Mesendoderm (in vitro differentiated cells): ENCODE measurements around the gene TMEM181.

Experiments used
- DNase-seq: peaks from one replicate; pipeline ENCODE4 v3.0.0; 2013
- H2AK5ac ChIP-seq: 2 replicates; pipeline ENCODE4 v1.6.1; 2013; ENCODE audit warnings: low read length, inconsistent platforms
- H2BK120ac ChIP-seq: 2 replicates; pipeline ENCODE4 v1.6.1; 2013; ENCODE audit warnings: low read depth, mild to moderate bottlenecking, low read length, moderate library complexity, mixed read lengths
- H2BK15ac ChIP-seq: replicated peaks from 2 replicates; pipeline ENCODE4 v1.6.1; 2013; ENCODE audit warnings: low read depth, mild to moderate bottlenecking, moderate library complexity
- H2BK5ac ChIP-seq: 2 replicates; pipeline ENCODE4 v1.6.1; 2013; ENCODE audit warnings: low read length, inconsistent platforms
- H3K18ac ChIP-seq: 2 replicates; pipeline ENCODE4 v1.6.1; 2013; ENCODE audit warnings: mild to moderate bottlenecking, low read length, mixed read lengths
- H3K23ac ChIP-seq: one replicate; pipeline ENCODE4 v1.6.1; 2013; ENCODE audit warnings: low read length
- H3K27ac ChIP-seq: 2 replicates; pipeline ENCODE4 v1.5.1; 2013; ENCODE audit warnings: low read depth, mild to moderate bottlenecking, inconsistent platforms, low read length, moderate library complexity
- H3K27me3 ChIP-seq: 2 replicates; pipeline ENCODE4 v1.6.1; 2013; ENCODE audit warnings: low read length, control low read depth, mild to moderate bottlenecking, inconsistent platforms; ENCODE audit not compliant: insufficient read depth, poor library complexity
- H3K36me3 ChIP-seq: 2 replicates; pipeline ENCODE4 v1.6.1; 2013; ENCODE audit warnings: low read length, inconsistent platforms; ENCODE audit not compliant: control insufficient read depth, insufficient read depth
- H3K4ac ChIP-seq: one replicate; pipeline ENCODE4 v1.6.1; 2013; ENCODE audit warnings: low read depth, mild to moderate bottlenecking, low read length, moderate library complexity
- H3K4me1 ChIP-seq: 2 replicates; pipeline ENCODE4 v1.6.1; 2013; ENCODE audit warnings: low read depth, low read length, inconsistent platforms; ENCODE audit not compliant: control insufficient read depth
- H3K4me2 ChIP-seq: 2 replicates; pipeline ENCODE4 v1.6.1; 2013; ENCODE audit warnings: low read length
- H3K4me3 ChIP-seq: 2 replicates; pipeline ENCODE4 v1.5.1; 2013; ENCODE audit warnings: mild to moderate bottlenecking, low read length
- H3K56ac ChIP-seq: one replicate; pipeline ENCODE4 v1.6.1; 2013; ENCODE audit warnings: low read length
- H3K79me1 ChIP-seq: 2 replicates; pipeline ENCODE4 v1.6.1; 2013; ENCODE audit warnings: low read length, inconsistent platforms
- H3K79me2 ChIP-seq: 2 replicates; pipeline ENCODE4 v1.6.1; 2013; ENCODE audit warnings: mild to moderate bottlenecking, low read length; ENCODE audit not compliant: control insufficient read depth, insufficient read depth
- H3K9ac ChIP-seq: 2 replicates; pipeline ENCODE4 v1.6.1; 2013; ENCODE audit warnings: low read length, inconsistent platforms
- H4K5ac ChIP-seq: one replicate; pipeline ENCODE4 v1.6.1; 2013; ENCODE audit warnings: low read length
- H4K8ac ChIP-seq: one replicate; pipeline ENCODE4 v1.6.1; 2013; ENCODE audit warnings: low read depth, mild to moderate bottlenecking, control low read depth, low read length, moderate library complexity
- WGBS: extraction: QIAGEN DNeasy Blood & Tissue Kit; methylation state at CpG from one replicate; pipeline ENCODE4 v1.1.7; 2013; ENCODE audit warnings: low lambda C conversion rate, missing lambda C conversion rate; ENCODE audit not compliant: insufficient coverage; ENCODE audit errors: extremely low coverage; 5-methylcytosine and 5-hydroxymethylcytosine counted together

TMEM181 gene

DNA sequence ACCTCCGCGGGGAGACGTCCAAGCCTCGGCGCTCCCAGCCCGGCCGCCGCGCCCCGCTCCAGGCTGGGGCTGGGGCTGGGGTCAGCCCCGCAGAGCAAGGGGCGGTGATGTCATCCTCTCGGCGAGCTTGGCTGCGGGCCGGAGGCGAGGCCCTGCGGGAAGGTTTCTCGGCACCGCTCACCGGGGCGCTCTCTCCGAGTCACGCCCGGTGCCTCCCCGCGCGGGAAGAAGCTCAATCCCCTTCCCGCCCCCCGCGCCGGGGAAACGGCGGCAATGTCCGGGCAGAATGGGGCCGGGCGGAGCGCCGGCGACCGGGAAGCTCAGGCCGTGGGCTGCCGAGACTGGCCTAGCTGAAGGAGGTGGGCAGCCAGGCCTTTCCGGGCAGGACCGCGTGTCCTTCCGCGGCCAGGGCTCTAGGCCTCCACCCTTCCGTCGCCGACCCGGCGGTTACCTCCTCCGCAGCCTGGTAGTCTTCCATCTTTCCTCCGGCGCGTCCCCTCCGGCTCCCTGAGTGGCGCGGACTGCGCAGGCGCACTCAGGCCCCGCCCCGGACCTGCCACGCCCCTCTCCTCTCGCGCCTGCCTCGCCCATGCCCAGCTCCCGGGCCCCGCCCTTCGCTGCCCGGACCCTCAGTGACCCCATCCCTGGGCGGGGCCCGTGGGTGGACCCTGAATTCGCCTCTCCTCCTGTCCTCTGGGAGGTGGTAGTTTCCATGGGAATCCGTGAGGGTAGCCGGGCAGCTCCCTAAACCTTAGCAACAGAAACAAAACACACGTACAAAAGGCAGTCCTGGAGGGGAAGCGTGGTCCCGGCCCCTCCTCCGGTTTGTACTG is 84.6 kb downstream of the TMEM181 start, which contains the start of gene DYNLT1:
Gene DYNLT1 (minus strand): TSS at position 513 of the 833 bp plus-strand sequence. CDS start 35 bp downstream, at position 478.
- H4K5ac ChIP-seq: no peak within 1 kb of the TSS
- no peaks in the 10 kb centered on the region for H3K36me3 ChIP-seq
- peak within 1 kb of the TSS; percentile 97 for H3K23ac ChIP-seq
- peak within 1 kb of the TSS; percentile 63 for H3K27ac ChIP-seq
- peak; percentile 95 for DNase-seq
- no peak within 1 kb of the TSS for H4K8ac ChIP-seq
- peaks cover 12% of the 10 kb centered on the region for H3K79me2 ChIP-seq
- H2BK120ac ChIP-seq: no peak within 1 kb of the TSS
- H2AK5ac ChIP-seq: peak within 1 kb of the TSS; percentile 46
- H3K4ac ChIP-seq: peak within 1 kb of the TSS; percentile 75
- peak within 1 kb of the TSS; percentile 99 for H3K56ac ChIP-seq
- peak within 1 kb of the TSS; percentile 82 for H3K4me2 ChIP-seq
- H2BK15ac ChIP-seq: no peak within 1 kb of the TSS
- peak within 1 kb of the TSS; percentile 84 for H3K4me3 ChIP-seq
- H3K4me1 ChIP-seq: no peaks in the 10 kb centered on the region
- peak within 1 kb of the TSS; percentile 94 for H3K9ac ChIP-seq
- no peak within 1 kb of the TSS for H2BK5ac ChIP-seq
- no peaks in the 10 kb centered on the region for H3K27me3 ChIP-seq
- WGBS: no CpG with 5 or more reads among the region's 81 CpGs
- peaks cover 10% of the 10 kb centered on the region for H3K79me1 ChIP-seq
- H3K18ac ChIP-seq: peak within 1 kb of the TSS; percentile 77

DNA sequence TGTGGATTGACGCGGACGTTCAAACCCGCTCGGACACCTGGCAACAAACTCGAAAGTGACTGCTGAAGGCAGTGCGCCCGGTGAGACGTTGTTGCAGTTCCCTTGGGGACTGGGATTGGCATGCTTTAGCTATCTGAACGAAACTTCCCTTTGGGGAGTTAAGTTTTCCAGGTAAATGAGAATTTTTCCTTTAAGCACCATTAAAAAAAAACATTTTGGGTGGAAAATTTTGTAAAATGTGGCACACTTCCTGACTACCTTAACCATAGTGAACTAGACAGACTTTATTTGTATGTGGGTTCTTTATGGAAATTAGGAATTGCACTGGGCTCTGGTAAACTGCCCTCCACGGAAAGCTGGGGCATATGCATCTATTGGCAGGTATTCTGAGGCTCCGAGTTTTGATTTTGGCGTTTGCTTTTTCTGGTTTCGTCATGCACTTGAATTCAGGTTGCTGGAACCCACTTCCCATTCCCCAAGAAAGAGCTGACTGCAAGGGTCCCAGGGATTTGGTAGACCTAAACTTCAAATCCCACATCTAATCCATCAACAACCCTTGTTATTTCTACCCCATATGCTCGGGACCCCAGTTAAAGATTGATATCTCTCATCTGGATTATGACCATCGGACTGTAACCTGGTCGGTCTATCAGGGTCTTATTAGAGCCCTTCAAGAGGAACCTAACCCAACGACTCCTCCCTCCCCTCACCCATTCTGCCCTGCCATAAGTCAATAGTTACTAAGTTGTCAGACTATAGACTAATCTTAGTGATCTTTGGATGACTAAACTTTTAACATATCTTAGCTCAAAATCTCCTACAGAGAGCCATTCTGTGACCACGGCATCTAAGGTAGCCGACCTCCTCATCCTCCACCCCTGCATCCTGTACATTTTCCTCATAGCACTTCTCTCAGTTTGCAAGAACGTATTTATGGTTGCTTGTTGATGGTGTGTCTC is 85.5 kb downstream of the TMEM181 start:
- Histone ChIP-seq H3K79me2 (peaks cover 12% of the 10 kb centered on the region), H3K27me3 (no peaks in the 10 kb centered on the region), H3K18ac (no peak overlapping the region), H3K4me1 (no peaks in the 10 kb centered on the region), H3K4me2 (peak overlapping the region; percentile 81), H3K79me1 (peaks cover 10% of the 10 kb centered on the region), H2AK5ac (no peak overlapping the region), H3K4ac (no peak overlapping the region), H3K36me3 (no peaks in the 10 kb centered on the region), H4K5ac (no peak overlapping the region), H3K27ac (no peak overlapping the region), H2BK15ac (no peak overlapping the region), H3K56ac (peak overlapping the region; percentile 82), H2BK120ac (no peak overlapping the region), H3K23ac (no peak overlapping the region), H3K9ac (peak overlapping the region; percentile 69), H3K4me3 (peak overlapping the region; percentile 62), H2BK5ac (no peak overlapping the region), H4K8ac (no peak overlapping the region)
- no CpG with 5 or more reads among the region's 21 CpGs for WGBS
- no peak for DNase-seq

DNA sequence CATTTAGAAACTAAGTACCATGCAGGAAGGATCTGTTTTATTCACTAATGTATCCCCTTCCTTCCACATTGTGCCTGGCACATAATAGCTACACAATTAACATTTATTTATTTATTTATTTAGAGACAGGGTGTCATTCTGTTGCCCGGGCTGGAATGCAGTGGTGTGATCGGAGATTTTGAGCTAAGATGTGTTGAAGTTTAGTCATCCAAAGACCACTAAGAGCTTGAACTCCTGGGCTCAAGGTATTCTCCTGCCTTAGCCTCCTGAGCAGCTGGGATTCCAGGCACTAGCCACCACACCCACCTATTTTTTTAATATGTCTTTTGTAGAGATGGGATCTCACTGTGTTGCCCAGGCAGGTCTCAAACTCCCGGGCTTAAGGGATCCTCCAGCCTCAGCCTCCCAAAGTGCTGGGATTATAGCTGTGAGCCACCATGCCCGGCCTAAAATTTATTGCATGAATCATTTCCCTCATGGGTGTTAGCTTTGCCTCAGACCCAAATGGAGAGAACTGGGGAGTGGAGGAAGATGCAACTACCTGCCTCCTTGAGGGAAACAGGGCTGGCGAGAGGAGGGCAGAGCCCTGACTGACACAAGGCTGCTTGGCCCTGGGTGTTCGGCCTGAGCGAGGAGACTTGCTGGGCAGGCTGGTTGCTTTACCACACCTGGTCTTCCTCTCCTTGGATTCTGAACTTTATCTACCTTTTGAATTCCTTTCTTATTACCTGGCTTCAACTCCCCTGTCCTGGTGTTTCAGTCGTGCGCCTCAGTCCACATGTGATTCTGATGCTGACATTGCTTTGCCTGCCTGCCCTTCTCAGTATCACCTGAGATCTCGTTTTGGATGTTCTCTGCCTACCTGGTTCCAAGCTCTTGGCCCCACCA is 86.4 kb downstream of the TMEM181 start:
- Histone ChIP-seq H3K36me3 (no peaks in the 10 kb centered on the region), H3K27ac (no peak overlapping the region), H2BK15ac (no peak overlapping the region), H3K4me3 (no peak overlapping the region), H2BK120ac (no peak overlapping the region), H3K18ac (no peak overlapping the region), H4K5ac (no peak overlapping the region), H3K4ac (no peak overlapping the region), H3K79me2 (peaks cover 11% of the 10 kb centered on the region), H3K4me1 (no peaks in the 10 kb centered on the region), H3K27me3 (no peaks in the 10 kb centered on the region), H2BK5ac (no peak overlapping the region), H4K8ac (no peak overlapping the region), H3K56ac (no peak overlapping the region), H3K79me1 (peaks cover 8% of the 10 kb centered on the region), H3K9ac (no peak overlapping the region), H3K23ac (no peak overlapping the region), H3K4me2 (no peak overlapping the region), H2AK5ac (no peak overlapping the region)
- no peak for DNase-seq
- WGBS: no CpG with 5 or more reads among the region's 10 CpGs

DNA sequence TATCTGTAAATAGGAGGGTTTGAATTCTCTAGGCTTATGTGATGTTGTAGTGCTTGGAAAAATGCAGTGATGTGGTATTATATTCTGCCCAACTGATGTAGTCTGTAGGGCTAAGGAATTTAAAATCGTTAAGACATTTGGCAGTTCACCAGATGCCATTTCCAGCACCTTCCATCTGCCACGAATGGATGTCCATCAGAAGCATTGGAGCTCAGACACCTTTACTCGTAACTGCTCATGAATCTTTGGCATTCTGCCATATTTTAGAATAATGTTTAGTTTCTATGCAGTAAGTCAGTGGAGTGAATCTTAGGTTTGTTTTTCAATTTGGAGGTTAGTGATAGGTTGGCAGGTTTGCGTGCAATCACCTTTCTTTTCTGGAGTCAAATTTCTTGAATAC is 87.6 kb downstream of the TMEM181 start:
- no peak overlapping the region for H2AK5ac ChIP-seq
- no peak overlapping the region for H3K4ac ChIP-seq
- peaks cover 8% of the 10 kb centered on the region for H3K79me2 ChIP-seq
- no peak for DNase-seq
- no peak overlapping the region for H2BK15ac ChIP-seq
- H3K4me2 ChIP-seq: no peak overlapping the region
- H3K27me3 ChIP-seq: no peaks in the 10 kb centered on the region
- no peaks in the 10 kb centered on the region for H3K4me1 ChIP-seq
- no peak overlapping the region for H3K56ac ChIP-seq
- no peak overlapping the region for H3K9ac ChIP-seq
- no peaks in the 10 kb centered on the region for H3K36me3 ChIP-seq
- H3K79me1 ChIP-seq: peaks cover 5% of the 10 kb centered on the region
- no peak overlapping the region for H4K8ac ChIP-seq
- no peak overlapping the region for H2BK120ac ChIP-seq
- H3K4me3 ChIP-seq: no peak overlapping the region
- no peak overlapping the region for H3K18ac ChIP-seq
- H4K5ac ChIP-seq: no peak overlapping the region
- no peak overlapping the region for H3K23ac ChIP-seq
- WGBS: no CpG with 5 or more reads among the region's 4 CpGs
- H2BK5ac ChIP-seq: no peak overlapping the region
- H3K27ac ChIP-seq: no peak overlapping the region

DNA sequence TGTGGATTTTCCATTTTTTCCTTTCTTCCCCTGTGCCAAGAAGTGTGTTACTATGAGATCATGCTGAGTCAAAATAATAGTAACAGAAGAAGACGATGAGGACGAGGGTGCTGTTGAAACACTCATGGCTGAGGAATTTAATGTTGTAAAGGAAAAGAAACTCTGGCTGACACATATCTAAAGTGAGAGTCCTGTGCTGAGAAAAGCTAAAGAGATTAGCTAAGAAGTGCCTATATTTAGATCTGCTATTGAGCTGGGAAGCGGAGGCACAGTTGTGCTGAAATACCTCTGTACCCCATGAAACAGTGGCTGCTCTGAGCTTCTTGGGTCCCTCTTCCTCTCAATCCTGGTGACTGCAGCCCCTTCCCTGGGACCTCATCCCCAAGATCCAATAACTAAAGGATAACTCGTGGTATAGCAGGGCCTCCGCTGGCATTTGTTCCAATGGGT is 88.8 kb downstream of the TMEM181 start:
- H3K4ac ChIP-seq: no peak overlapping the region
- H3K9ac ChIP-seq: no peak overlapping the region
- no peaks in the 10 kb centered on the region for H3K27me3 ChIP-seq
- H4K8ac ChIP-seq: no peak overlapping the region
- no peak overlapping the region for H2BK120ac ChIP-seq
- no peaks in the 10 kb centered on the region for H3K36me3 ChIP-seq
- H2AK5ac ChIP-seq: no peak overlapping the region
- H3K4me1 ChIP-seq: no peaks in the 10 kb centered on the region
- H3K18ac ChIP-seq: no peak overlapping the region
- H3K79me2 ChIP-seq: peaks cover 5% of the 10 kb centered on the region
- no CpG with 5 or more reads among the region's 5 CpGs for WGBS
- H3K4me3 ChIP-seq: no peak overlapping the region
- H3K23ac ChIP-seq: no peak overlapping the region
- no peak overlapping the region for H2BK5ac ChIP-seq
- no peak overlapping the region for H3K56ac ChIP-seq
- H3K79me1 ChIP-seq: peaks cover 3% of the 10 kb centered on the region
- H2BK15ac ChIP-seq: no peak overlapping the region
- DNase-seq: no peak
- no peak overlapping the region for H3K4me2 ChIP-seq
- H3K27ac ChIP-seq: no peak overlapping the region
- no peak overlapping the region for H4K5ac ChIP-seq
